HG02588 (cell line): Measurements from ENCODE around the gene SLC16A1.
"Not testable (repeated sequence)": the region's sequence is repeated elsewhere in the genome, so short reads cannot be mapped to it uniquely, and the experiment has no call there.

Experiments used
- ATAC-seq: cut with Tn5 transposase; IDR thresholded peaks from one replicate; pipeline ENCODE4 v1.9.1; 2021; ENCODE audit warnings: mild to moderate bottlenecking, moderate library complexity; ENCODE audit not compliant: unreplicated experiment

SLC16A1 gene

GRCh38 chr1:112926858-112927257 lies 29.1 kb downstream of the SLC16A1 start:
- no peak for ATAC-seq

GRCh38 chr1:112925015-112925414 lies 31.0 kb downstream of the SLC16A1 start:
- ATAC-seq: no peak

- no peak for ATAC-seq
Measured at GRCh38 chr1:112923959-112924349, 32.0 kb downstream of the SLC16A1 start.

GRCh38 chr1:112923234-112923958 lies 32.6 kb downstream of the SLC16A1 start:
- ATAC-seq: no peak

- ATAC-seq: no peak
Measured at GRCh38 chr1:112911506-112912220, 44.3 kb downstream of the SLC16A1 start.

GRCh38 chr1:112909847-112910246 lies 46.1 kb downstream of the SLC16A1 start:
- no peak for ATAC-seq

GRCh38 chr1:112906150-112906698 lies 49.8 kb downstream of the SLC16A1 start:
- no peak for ATAC-seq

GRCh38 chr1:112905395-112906149 lies 50.4 kb downstream of the SLC16A1 start:
- ATAC-seq: no peak

- ATAC-seq: no peak
Measured at GRCh38 chr1:112904831-112905261, 51.1 kb downstream of the SLC16A1 start.

- ATAC-seq: no peak
Measured at GRCh38 chr1:112904071-112904830, 51.7 kb downstream of the SLC16A1 start.

GRCh38 chr1:112902221-112902620 lies 53.8 kb downstream of the SLC16A1 start:
- ATAC-seq: no peak

GRCh38 chr1:112901387-112901786 lies 54.6 kb downstream of the SLC16A1 start:
- no peak for ATAC-seq

GRCh38 chr1:112896783-112897182 lies 59.2 kb downstream of the SLC16A1 start:
- ATAC-seq: no peak

- no peak for ATAC-seq
Measured at GRCh38 chr1:112894561-112895011, 61.4 kb downstream of the SLC16A1 start.

- ATAC-seq: no peak
Measured at GRCh38 chr1:112894010-112894292, 62.0 kb downstream of the SLC16A1 start.

GRCh38 chr1:112893288-112894009 lies 62.5 kb downstream of the SLC16A1 start:
- ATAC-seq: no peak

GRCh38 chr1:112889906-112890305 lies 66.1 kb downstream of the SLC16A1 start:
- not testable (repeated sequence) for ATAC-seq

GRCh38 chr1:112889052-112889768 lies 66.8 kb downstream of the SLC16A1 start:
- ATAC-seq: no peak

- ATAC-seq: no peak
Measured at GRCh38 chr1:112888630-112889029, 67.4 kb downstream of the SLC16A1 start.
